Hepatocyte (in vitro differentiated cells): ENCODE data around the gene HDAC2. TPM values are rescaled to one million over a fixed set of nuclear protein-coding genes. Genes with fewer than 3 reads are reported as not detected.

ENCODE experiments used
- DNase-seq: peaks from one replicate; pipeline ENCODE4 v3.0.0-alpha.2; 2016; ENCODE audit warnings: low spot score
- H2AFZ ChIP-seq: fragments of 200-600 bp; sonication (generic); 2 replicates; pipeline ENCODE4 v1.6.0; 2016; ENCODE audit warnings: antibody characterized with exemption, mild to moderate bottlenecking
- H3K27ac ChIP-seq: fragments of 200-600 bp; sonication (generic); 2 replicates; pipeline ENCODE4 v1.5.1; 2016; ENCODE audit warnings: mild to moderate bottlenecking
- H3K27me3 ChIP-seq: fragments of 200-600 bp; sonication (generic); 2 replicates; pipeline ENCODE4 v1.6.1; 2016
- H3K36me3 ChIP-seq: fragments of 200-600 bp; sonication (generic); replicated peaks from 2 replicates; pipeline ENCODE4 v1.5.1; 2016; ENCODE audit warnings: low read depth; ENCODE audit not compliant: insufficient read depth
- H3K4me1 ChIP-seq: fragments of 200-600 bp; sonication (generic); 2 replicates; pipeline ENCODE4 v1.5.1; 2016; ENCODE audit warnings: mild to moderate bottlenecking, moderate library complexity; ENCODE audit not compliant: insufficient read depth
- H3K4me2 ChIP-seq: fragments of 200-600 bp; sonication (generic); 2 replicates; pipeline ENCODE4 v1.6.0; 2016
- H3K4me3 ChIP-seq: fragments of 200-600 bp; sonication (generic); 2 replicates; pipeline ENCODE4 v1.5.1; 2016; ENCODE audit warnings: mild to moderate bottlenecking
- H3K79me2 ChIP-seq: fragments of 200-600 bp; sonication (generic); 2 replicates; pipeline ENCODE4 v1.6.0; 2017; ENCODE audit warnings: mild to moderate bottlenecking
- H3K9me2 ChIP-seq: fragments of 200-600 bp; sonication (generic); replicated peaks from 2 replicates; pipeline ENCODE4 v1.6.0; 2017; ENCODE audit warnings: mild to moderate bottlenecking; ENCODE audit not compliant: insufficient read depth
- H3K9me3 ChIP-seq: fragments of 200-600 bp; sonication (generic); 2 replicates; pipeline ENCODE4 v1.5.1; 2016; ENCODE audit warnings: low read depth, mild to moderate bottlenecking
- H4K20me1 ChIP-seq: fragments of 200-600 bp; sonication (generic); 2 replicates; pipeline ENCODE4 v1.6.0; 2016; ENCODE audit warnings: mild to moderate bottlenecking; ENCODE audit not compliant: insufficient read depth, poor library complexity, severe bottlenecking
- EZH2 ChIP-seq: fragments of 200-600 bp; sonication (generic); IDR thresholded peaks from 2 replicates; pipeline ENCODE4 v1.6.1; 2016; ENCODE audit warnings: antibody characterized with exemption, mild to moderate bottlenecking, borderline replicate concordance
- EZH2phosphoT487 ChIP-seq: fragments of 200-600 bp; sonication (generic); IDR thresholded peaks from one replicate; pipeline ENCODE4 v1.6.1; 2018; ENCODE audit warnings: antibody characterized with exemption, mild to moderate bottlenecking, low read depth, moderate library complexity; ENCODE audit not compliant: unreplicated experiment, severe bottlenecking
- whole genome bisulfite sequencing: methylation state at CpG from one replicate; pipeline ENCODE4 v1.1.6; 2016; ENCODE audit warnings: low lambda C conversion rate; ENCODE audit errors: missing lambda C conversion rate; 5-methylcytosine and 5-hydroxymethylcytosine counted together
- polyA plus RNA-seq: library from polyadenylated mRNA; unstranded; fragments of >200 nt; fragmentation: Nextera tagmentation; extraction: Ambion mirVana; gene quantifications from 2 replicates; pipeline ENCODE4 v1.2.1, GENCODE V29; 2016
- total RNA-seq: library from RNA; depleted of rRNA; stranded (reverse); fragments of >200 nt; gene quantifications from 2 replicates; pipeline ENCODE4 v1.2.3, GENCODE V29; 2014
- TF ChIP-seq, protein P1 (sequence below): fragments of 200-600 bp; sonication (generic); IDR thresholded peaks from 2 replicates; pipeline ENCODE4 v1.5.1; 2016; ENCODE audit warnings: antibody characterized with exemption, mild to moderate bottlenecking; ENCODE audit not compliant: poor library complexity

The HDAC2 gene
- total and polyA plus RNA-seq, 2 experiments from 2014 or later = 139 to 173 TPM

GRCh38 chr6:113888956-113889630, 81.9 kb downstream of the HDAC2 start:
- Histone ChIP-seq H3K27me3 (no peaks in the 10 kb centered on the region), H3K4me2 (no peak overlapping the region)
- WGBS = 85% methylated on average over 3 of the region's 3 CpGs

GRCh38 chr6:113888493-113888892, 82.5 kb downstream of the HDAC2 start:
- no peaks in the 10 kb centered on the region for H3K79me2 ChIP-seq
- no peak overlapping the region for H3K4me2 ChIP-seq
- TF ChIP-seq EZH2phosphoT487 (no peak), EZH2 (no peak)
- TF ChIP-seq, protein P1, sequence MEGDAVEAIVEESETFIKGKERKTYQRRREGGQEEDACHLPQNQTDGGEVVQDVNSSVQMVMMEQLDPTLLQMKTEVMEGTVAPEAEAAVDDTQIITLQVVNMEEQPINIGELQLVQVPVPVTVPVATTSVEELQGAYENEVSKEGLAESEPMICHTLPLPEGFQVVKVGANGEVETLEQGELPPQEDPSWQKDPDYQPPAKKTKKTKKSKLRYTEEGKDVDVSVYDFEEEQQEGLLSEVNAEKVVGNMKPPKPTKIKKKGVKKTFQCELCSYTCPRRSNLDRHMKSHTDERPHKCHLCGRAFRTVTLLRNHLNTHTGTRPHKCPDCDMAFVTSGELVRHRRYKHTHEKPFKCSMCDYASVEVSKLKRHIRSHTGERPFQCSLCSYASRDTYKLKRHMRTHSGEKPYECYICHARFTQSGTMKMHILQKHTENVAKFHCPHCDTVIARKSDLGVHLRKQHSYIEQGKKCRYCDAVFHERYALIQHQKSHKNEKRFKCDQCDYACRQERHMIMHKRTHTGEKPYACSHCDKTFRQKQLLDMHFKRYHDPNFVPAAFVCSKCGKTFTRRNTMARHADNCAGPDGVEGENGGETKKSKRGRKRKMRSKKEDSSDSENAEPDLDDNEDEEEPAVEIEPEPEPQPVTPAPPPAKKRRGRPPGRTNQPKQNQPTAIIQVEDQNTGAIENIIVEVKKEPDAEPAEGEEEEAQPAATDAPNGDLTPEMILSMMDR = no peak
- H3K9me2 ChIP-seq = no peaks in the 10 kb centered on the region
- no peak overlapping the region for H2AFZ ChIP-seq
- H3K4me1 ChIP-seq = no peaks in the 10 kb centered on the region
- H3K27ac ChIP-seq = no peak overlapping the region
- H3K9me3 ChIP-seq = peaks cover 6% of the 10 kb centered on the region
- no peaks in the 10 kb centered on the region for H4K20me1 ChIP-seq
- DNase-seq = no peak
- no peak overlapping the region for H3K4me3 ChIP-seq
- H3K27me3 ChIP-seq = no peaks in the 10 kb centered on the region
- H3K36me3 ChIP-seq = no peaks in the 10 kb centered on the region

More at GRCh38 chr6:113888956-113889630, 81.9 kb downstream of the HDAC2 start:
- TF ChIP-seq EZH2phosphoT487 = no peak
- TF ChIP-seq EZH2 = no peak
- TF ChIP-seq, protein P1 = no peak
- Histone ChIP-seq H4K20me1 (no peaks in the 10 kb centered on the region), H2AFZ (no peak overlapping the region), H3K27ac (no peak overlapping the region), H3K79me2 (no peaks in the 10 kb centered on the region), H3K36me3 (no peaks in the 10 kb centered on the region), H3K9me3 (peaks cover 6% of the 10 kb centered on the region), H3K4me1 (no peaks in the 10 kb centered on the region), H3K9me2 (no peaks in the 10 kb centered on the region), H3K4me3 (no peak overlapping the region)
- no peak for DNase-seq

GRCh38 chr6:113886512-113886911, 84.4 kb downstream of the HDAC2 start:
- H3K27me3 ChIP-seq = no peaks in the 10 kb centered on the region
- 100% methylated on average over 1 of the region's 1 CpG for WGBS
- no peak overlapping the region for H3K4me3 ChIP-seq
- no peak overlapping the region for H3K4me2 ChIP-seq
- no peaks in the 10 kb centered on the region for H3K9me2 ChIP-seq
- H3K9me3 ChIP-seq = no peaks in the 10 kb centered on the region
- DNase-seq = no peak
- no peak overlapping the region for H2AFZ ChIP-seq
- H3K27ac ChIP-seq = no peak overlapping the region
- H3K4me1 ChIP-seq = no peaks in the 10 kb centered on the region
- no peaks in the 10 kb centered on the region for H3K79me2 ChIP-seq
- H3K36me3 ChIP-seq = no peaks in the 10 kb centered on the region
- no peaks in the 10 kb centered on the region for H4K20me1 ChIP-seq
- TF ChIP-seq, protein P1 = no peak
- TF ChIP-seq EZH2 (no peak), EZH2phosphoT487 (no peak)
